CD14-positive monocyte (primary cell): ENCODE measurements around the gene GGT7. TPM values are rescaled to one million over a fixed set of nuclear protein-coding genes. Genes with fewer than 3 reads are reported as not detected.

Source experiments
- DNase-seq, 3 donors: peaks; one replicate each; pipeline ENCODE4 v3.0.0-alpha.2; 2011 to 2022
- H2AFZ ChIP-seq: 2 replicates; pipeline ENCODE4 v1.6.0; 2012; ENCODE audit warnings: mild to moderate bottlenecking, low read depth, low read length, inconsistent platforms; ENCODE audit not compliant: insufficient read depth, poor library complexity, severe bottlenecking
- H3K27ac ChIP-seq, 2 donors: 1 replicate in 1 of 2; 2 replicates in 1 of 2; pipeline ENCODE4 v1.5.1; 2012 to 2013; ENCODE audit warnings: low read length in 2 of 2, control low read depth in 1 of 2, inconsistent platforms in 1 of 2, low read depth in 1 of 2, mild to moderate bottlenecking in 1 of 2
- H3K27me3 ChIP-seq, 2 donors: one replicate each; pipeline versions ENCODE4 v1.6.0 to v1.6.1; 2011 to 2013; ENCODE audit warnings: low read length in 2 of 2; ENCODE audit not compliant: control insufficient read depth in 2 of 2, insufficient read depth in 2 of 2
- H3K36me3 ChIP-seq, 2 donors: replicated peaks in 1 of 2; 1 replicate in 1 of 2; 2 replicates in 1 of 2; pipeline versions ENCODE4 v1.5.1 to v1.6.1; 2012 to 2013; ENCODE audit warnings: low read length in 2 of 2, control low read depth in 1 of 2, inconsistent platforms in 1 of 2, mild to moderate bottlenecking in 1 of 2; ENCODE audit not compliant: insufficient read depth in 2 of 2, control insufficient read depth in 1 of 2
- H3K4me1 ChIP-seq, 2 donors: 1 replicate in 1 of 2; 2 replicates in 1 of 2; pipeline versions ENCODE4 v1.5.1 to v1.6.1; 2012 to 2013; ENCODE audit warnings: low read length in 2 of 2, control low read depth in 1 of 2, inconsistent platforms in 1 of 2, mild to moderate bottlenecking in 1 of 2, moderate library complexity in 1 of 2; ENCODE audit not compliant: insufficient read depth in 2 of 2, control insufficient read depth in 1 of 2
- H3K4me2 ChIP-seq: replicated peaks from 2 replicates; pipeline ENCODE3; 2012; ENCODE audit warnings: low read length, moderate library complexity, mild to moderate bottlenecking; ENCODE audit not compliant: poor library complexity, severe bottlenecking; ENCODE audit errors: extremely low read depth
- H3K4me3 ChIP-seq, 3 experiments: fragments of 200-600 bp in 1 of 3; sonication (generic) in 1 of 3; replicated peaks in 1 of 3; 1 replicate in 2 of 3; 2 replicates in 1 of 3; pipeline ENCODE4 v1.5.1; 2011 to 2013; ENCODE audit warnings: low read length in 3 of 3, mild to moderate bottlenecking in 3 of 3, control low read depth in 2 of 3, low read depth in 2 of 3, inconsistent platforms in 1 of 3, moderate library complexity in 1 of 3
- H3K79me2 ChIP-seq: 2 replicates; pipeline ENCODE4 v1.6.0; 2012; ENCODE audit warnings: mild to moderate bottlenecking, control low read depth, inconsistent platforms, low read length, moderate library complexity; ENCODE audit not compliant: insufficient read depth
- H3K9ac ChIP-seq: 2 replicates; pipeline ENCODE4 v1.6.0; 2017; ENCODE audit warnings: low read length, mild to moderate bottlenecking; ENCODE audit not compliant: insufficient read depth, poor library complexity, severe bottlenecking
- H3K9me3 ChIP-seq, 2 donors: replicated peaks in 1 of 2; 1 replicate in 1 of 2; 2 replicates in 1 of 2; pipeline versions ENCODE4 v1.5.1 to v1.6.1; 2012 to 2013; ENCODE audit warnings: low read length in 2 of 2, control low read depth in 1 of 2; ENCODE audit not compliant: control insufficient read depth in 1 of 2, insufficient read depth in 1 of 2
- H4K20me1 ChIP-seq: 2 replicates; pipeline ENCODE4 v1.6.0; 2012; ENCODE audit warnings: mild to moderate bottlenecking, low read length, control low read depth, moderate library complexity; ENCODE audit not compliant: insufficient read depth
- H3K27ac Mint-ChIP-seq, 7 donors: one replicate each; pipeline ENCODE4 v1.8.0; 2020; ENCODE audit warnings: mild to moderate bottlenecking in 7 of 7, mixed read lengths in 7 of 7, moderate library complexity in 6 of 7, inconsistent platforms in 2 of 7
- H3K27me3 Mint-ChIP-seq, 3 donors: one replicate each; pipeline ENCODE4 v1.8.0; 2021 to 2022; ENCODE audit warnings: low read depth in 3 of 3, mild to moderate bottlenecking in 3 of 3, mixed read lengths in 3 of 3, moderate library complexity in 3 of 3, inconsistent platforms in 1 of 3
- H3K36me3 Mint-ChIP-seq, 2 donors: one replicate each; pipeline ENCODE4 v1.8.0; 2020; ENCODE audit warnings: mixed read lengths in 2 of 2, inconsistent platforms in 1 of 2, mild to moderate bottlenecking in 1 of 2
- H3K4me1 Mint-ChIP-seq: one replicate; pipeline ENCODE4 v1.8.0; 2020; ENCODE audit warnings: mild to moderate bottlenecking, mixed read lengths
- H3K4me3 Mint-ChIP-seq, 2 donors: one replicate each; pipeline ENCODE4 v1.8.0; 2020; ENCODE audit warnings: mild to moderate bottlenecking in 2 of 2, mixed read lengths in 2 of 2, moderate library complexity in 1 of 2
- H3K9me3 Mint-ChIP-seq, 7 donors: one replicate each; pipeline ENCODE4 v1.8.0; 2020 to 2022; ENCODE audit warnings: mixed read lengths in 7 of 7, mild to moderate bottlenecking in 6 of 7, moderate library complexity in 6 of 7, inconsistent platforms in 2 of 7
- WGBS: methylation state at CpG from one replicate; pipeline ENCODE4 v1.1.5; 2013; ENCODE audit warnings: missing lambda C conversion rate; ENCODE audit not compliant: insufficient coverage; 5-methylcytosine and 5-hydroxymethylcytosine counted together
- intact Hi-C, 2 donors: fragments of 100-400 bp; cut with micrococcal nuclease; formaldehyde crosslinking; loops; one replicate each; pipeline versions ENCODE4 v1.15.0 to v1.15.1; 2023
- polyA plus RNA-seq, 3 donors: library from polyadenylated mRNA; depleted of rRNA in 1 of 3; unstranded in 2 of 3; stranded (reverse) in 1 of 3; fragments of 300-500 nt in 2 of 3; fragments of >200 nt in 1 of 3; fragmentation: Illumina TruSeq in 2 of 3; gene quantifications; 1 replicate in 2 of 3; 2 replicates in 1 of 3; pipeline ENCODE4 v1.2.3, GENCODE V29; 2012 to 2021
- TF ChIP-seq, protein P1 (sequence below): fragments of 200-600 bp; IDR thresholded peaks from one replicate; pipeline ENCODE4 v1.8.0; 2022; ENCODE audit warnings: antibody characterized with exemption, mild to moderate bottlenecking

GGT7 gene
- polyA plus RNA-seq, 3 donors = 2.1 to 10.3 (median 2.4) TPM

DNA sequence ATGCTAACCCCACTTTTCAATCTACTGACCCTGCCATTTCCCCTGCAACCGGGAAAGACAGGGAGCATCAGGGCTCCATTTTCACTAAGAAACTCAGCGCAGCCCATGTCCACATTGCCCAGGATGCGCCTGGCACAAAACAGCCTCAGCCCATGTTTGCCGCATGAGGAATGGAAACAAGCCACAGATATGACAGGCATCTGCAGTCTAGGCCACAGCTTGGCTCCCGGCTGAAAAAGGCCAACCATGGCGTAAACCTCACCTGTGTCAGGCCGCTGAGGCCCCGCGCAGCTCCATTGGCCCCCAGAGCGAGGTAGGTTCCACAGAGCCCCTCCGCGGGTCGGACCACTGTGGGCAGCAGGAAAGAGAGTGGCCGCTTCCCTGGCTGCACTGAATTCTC is 21.7 kb downstream of the GGT7 start:
- H3K9me3 ChIP-seq = no peaks in the 10 kb centered on the region
- 99% methylated on average over 13 of the region's 14 CpGs for WGBS
- no peaks in the 10 kb centered on the region for H3K79me2 ChIP-seq
- no peaks in the 10 kb centered on the region for H4K20me1 ChIP-seq
- no peak overlapping the region for H3K4me3 ChIP-seq
- peaks cover 0 to 4% (median 2%) of the 10 kb centered on the region in 3 donors for H3K27me3 Mint-ChIP-seq
- peaks cover 0 to 3% of the 10 kb centered on the region in 2 donors for H3K36me3 ChIP-seq
- H3K36me3 Mint-ChIP-seq = peaks cover 3 to 12% of the 10 kb centered on the region in 2 donors
- no peaks in the 10 kb centered on the region for H3K4me1 Mint-ChIP-seq
- H3K27me3 ChIP-seq = no peaks in the 10 kb centered on the region
- no peak overlapping the region for H2AFZ ChIP-seq
- H3K27ac Mint-ChIP-seq = no peak overlapping the region
- no peak for DNase-seq
- no peaks in the 10 kb centered on the region for H3K9me3 Mint-ChIP-seq
- H3K4me1 ChIP-seq = no peaks in the 10 kb centered on the region
- TF ChIP-seq, protein P1, sequence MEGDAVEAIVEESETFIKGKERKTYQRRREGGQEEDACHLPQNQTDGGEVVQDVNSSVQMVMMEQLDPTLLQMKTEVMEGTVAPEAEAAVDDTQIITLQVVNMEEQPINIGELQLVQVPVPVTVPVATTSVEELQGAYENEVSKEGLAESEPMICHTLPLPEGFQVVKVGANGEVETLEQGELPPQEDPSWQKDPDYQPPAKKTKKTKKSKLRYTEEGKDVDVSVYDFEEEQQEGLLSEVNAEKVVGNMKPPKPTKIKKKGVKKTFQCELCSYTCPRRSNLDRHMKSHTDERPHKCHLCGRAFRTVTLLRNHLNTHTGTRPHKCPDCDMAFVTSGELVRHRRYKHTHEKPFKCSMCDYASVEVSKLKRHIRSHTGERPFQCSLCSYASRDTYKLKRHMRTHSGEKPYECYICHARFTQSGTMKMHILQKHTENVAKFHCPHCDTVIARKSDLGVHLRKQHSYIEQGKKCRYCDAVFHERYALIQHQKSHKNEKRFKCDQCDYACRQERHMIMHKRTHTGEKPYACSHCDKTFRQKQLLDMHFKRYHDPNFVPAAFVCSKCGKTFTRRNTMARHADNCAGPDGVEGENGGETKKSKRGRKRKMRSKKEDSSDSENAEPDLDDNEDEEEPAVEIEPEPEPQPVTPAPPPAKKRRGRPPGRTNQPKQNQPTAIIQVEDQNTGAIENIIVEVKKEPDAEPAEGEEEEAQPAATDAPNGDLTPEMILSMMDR = no peak
- no peak overlapping the region for H3K4me3 Mint-ChIP-seq
- H3K4me2 ChIP-seq = no peak overlapping the region
- H3K9ac ChIP-seq = no peak overlapping the region
- H3K27ac ChIP-seq = no peak overlapping the region
- intact Hi-C loops = no loop called here

DNA sequence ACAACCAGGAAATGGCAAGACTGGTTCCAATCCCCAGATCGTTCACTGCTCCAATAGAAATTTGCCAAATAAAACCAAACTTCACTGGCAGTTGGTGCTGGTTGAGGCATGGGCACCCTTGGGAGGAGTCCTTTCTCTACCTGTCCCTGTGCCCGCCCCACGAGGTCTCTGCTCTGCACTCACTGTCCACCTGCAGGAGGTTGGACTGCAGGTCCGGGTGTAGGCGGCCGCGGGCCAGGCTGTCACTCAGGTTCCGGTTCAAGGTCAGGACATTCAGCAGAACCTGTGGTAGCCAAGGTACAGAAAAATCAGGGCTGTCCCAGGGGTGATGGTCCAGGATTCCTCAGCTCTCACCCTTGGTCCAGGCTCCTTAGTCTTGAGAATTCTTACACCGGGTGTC is 22.9 kb downstream of the GGT7 start:
- Histone ChIP-seq H3K36me3 (peaks cover 0 to 3% of the 10 kb centered on the region in 2 donors), H4K20me1 (no peaks in the 10 kb centered on the region), H3K9me3 (no peaks in the 10 kb centered on the region), H3K27ac (no peak overlapping the region), H2AFZ (no peak overlapping the region), H3K4me3 (no peak overlapping the region), H3K9ac (no peak overlapping the region), H3K79me2 (no peaks in the 10 kb centered on the region), H3K4me1 (no peaks in the 10 kb centered on the region), H3K4me2 (no peak overlapping the region), H3K27me3 (no peaks in the 10 kb centered on the region)
- Mint-ChIP-seq H3K36me3 (peaks cover 3 to 12% of the 10 kb centered on the region in 2 donors), H3K4me3 (no peak overlapping the region), H3K9me3 (no peaks in the 10 kb centered on the region), H3K4me1 (no peaks in the 10 kb centered on the region), H3K27me3 (peaks cover 0 to 4% (median 2%) of the 10 kb centered on the region in 3 donors), H3K27ac (no peak overlapping the region)
- TF ChIP-seq, protein P1 = no peak
- intact Hi-C loops = no loop called here
- WGBS = 100% methylated on average over 7 of the region's 9 CpGs
- no peak for DNase-seq
